K562 (cell line): ENCODE results near the gene NPFFR1. TPM values are rescaled to one million over a fixed set of nuclear protein-coding genes. Genes with fewer than 3 reads are reported as not detected.

Experiments used
- ATAC-seq: fragments of 200-7000 bp; cut with Tn5 transposase; 3 replicates; pipeline ENCODE4 v1.9.1; 2020; ENCODE audit warnings: moderate library complexity
- BruUV-seq: library from RNA; stranded (reverse); fragments of 400-500 nt; replicated peaks from 2 replicates; lab custom pipeline; 2021; lab: Mats Ljungman, UMichigan
- CTCF ChIA-PET: fragments of 300-600 bp; formaldehyde crosslinking; extraction: SDS; loops from one replicate; lab custom pipeline; 2021; ENCODE audit warnings: low intra/inter-chr PET ratio; lab: Yijun Ruan, JAX
- POLR2A ChIA-PET: fragments of 300-600, 350-650 bp; sonication (Branson Sonifier 250); formaldehyde crosslinking; extraction: SDS; loops from one replicate; lab custom pipeline; 2021; ENCODE audit warnings: antibody characterized with exemption, inconsistent platforms; lab: Yijun Ruan, JAX
- DNase-seq, 4 experiments: peaks; one replicate each; pipeline versions ENCODE4 v3.0.0 to v3.0.0-alpha.2; 2011 to 2018; ENCODE audit warnings: low spot score in 3 of 4, mixed read lengths in 3 of 4; ENCODE audit errors: extremely low read depth in 1 of 4
- FAIRE-seq: peaks from 2 replicates; lab custom pipeline; 2011; peaks lifted over from hg19 to GRCh38; lab: Jason Lieb, UNC
- H2AFZ ChIP-seq: 2 replicates; pipeline ENCODE4 v1.6.0; 2011; ENCODE audit warnings: low read depth, low read length, control low read depth, inconsistent platforms
- H3K27ac ChIP-seq: fragments of 200-600 bp; 3 replicates; pipeline ENCODE4 v1.8.0; 2011; ENCODE audit warnings: low read depth, mild to moderate bottlenecking, control low read depth, inconsistent platforms, low read length, moderate library complexity, mixed read lengths; ENCODE audit errors: extremely low read depth
- H3K27me3 ChIP-seq, 2 experiments: fragments of 300-600 bp in 1 of 2; 2 replicates in 1 of 2; 3 replicates in 1 of 2; pipeline versions ENCODE4 v1.6.0 to v1.8.0; 2011; ENCODE audit warnings: inconsistent platforms in 2 of 2, low read length in 2 of 2, mild to moderate bottlenecking in 1 of 2, mixed read lengths in 1 of 2, moderate library complexity in 1 of 2; ENCODE audit not compliant: control insufficient read depth in 2 of 2, insufficient read depth in 2 of 2
- H3K36me3 ChIP-seq: fragments of 300-600 bp; 3 replicates; pipeline ENCODE4 v1.8.0; 2011; ENCODE audit warnings: mild to moderate bottlenecking, low read length, inconsistent platforms; ENCODE audit not compliant: control insufficient read depth, insufficient read depth
- H3K4me1 ChIP-seq, 2 experiments: fragments of 200-600 bp in 1 of 2; replicated peaks in 1 of 2; 2 replicates in 1 of 2; 3 replicates in 1 of 2; pipeline versions ENCODE4 v1.5.1 to v1.8.0; 2011; ENCODE audit warnings: inconsistent platforms in 2 of 2, low read length in 2 of 2, mild to moderate bottlenecking in 1 of 2, mixed read lengths in 1 of 2, moderate library complexity in 1 of 2; ENCODE audit not compliant: control insufficient read depth in 2 of 2, insufficient read depth in 2 of 2
- H3K4me2 ChIP-seq: 2 replicates; pipeline ENCODE4 v1.6.1; 2011; ENCODE audit warnings: low read length, control low read depth, inconsistent platforms, mixed read lengths; ENCODE audit not compliant: insufficient read depth
- H3K4me3 ChIP-seq: fragments of 200-600 bp; sonication (generic), shearing (Covaris generic); 2 replicates; pipeline ENCODE4 v1.5.1; 2016; ENCODE audit warnings: control low read depth, inconsistent platforms
- H3K79me2 ChIP-seq: fragments of 200-600 bp; 3 replicates; pipeline ENCODE4 v1.8.0; 2011; ENCODE audit warnings: low read length, inconsistent platforms; ENCODE audit not compliant: control insufficient read depth, insufficient read depth
- H3K9ac ChIP-seq, 2 experiments: 2 replicates each; pipeline versions ENCODE4 v1.6.0 to v1.6.1; 2011; ENCODE audit warnings: low read depth in 2 of 2, low read length in 2 of 2, control low read depth in 1 of 2, inconsistent platforms in 1 of 2, mild to moderate bottlenecking in 1 of 2, mixed read lengths in 1 of 2; ENCODE audit not compliant: insufficient read depth in 1 of 2
- H3K9me1 ChIP-seq: one replicate; pipeline ENCODE4 v1.6.0; 2011; ENCODE audit warnings: inconsistent platforms, mild to moderate bottlenecking, low read length, moderate library complexity; ENCODE audit not compliant: control insufficient read depth, insufficient read depth
- H3K9me3 ChIP-seq: replicated peaks from 2 replicates; pipeline ENCODE4 v1.5.1; 2011; ENCODE audit warnings: low read depth, low read length, inconsistent platforms; ENCODE audit not compliant: control insufficient read depth, insufficient read depth
- H4K20me1 ChIP-seq: replicated peaks from 2 replicates; pipeline ENCODE4 v1.6.1; 2011; ENCODE audit warnings: low read length, inconsistent platforms, mixed read lengths; ENCODE audit not compliant: control insufficient read depth, insufficient read depth
- CHD1 ChIP-seq: fragments of 200-600 bp; sonication (generic); IDR thresholded peaks from one replicate; pipeline ENCODE4 v1.6.1; 2012; ENCODE audit warnings: mild to moderate bottlenecking, moderate library complexity, low read length, inconsistent platforms
- POLR2AphosphoS2 ChIP-seq: IDR thresholded peaks from 2 replicates; pipeline ENCODE4 v1.6.1; 2012; ENCODE audit warnings: low read length, improper control_type of control experiment
- PURB ChIP-seq: sonication (generic); formaldehyde crosslinking; IDR thresholded peaks from 2 replicates; pipeline ENCODE4 v1.9.0; 2021; ENCODE audit warnings: low read depth, mild to moderate bottlenecking, missing genetic modification reagents
- SMAD2 ChIP-seq: fragments of 150-350 bp; IDR thresholded peaks from 2 replicates; pipeline ENCODE4 v1.6.1; 2014; ENCODE audit warnings: low read depth, mild to moderate bottlenecking, low read length
- SRSF7 ChIP-seq: fragments of 200-400 bp; formaldehyde crosslinking; optimal IDR thresholded peaks from 2 replicates; pipeline ENCODE3; 2017; ENCODE audit warnings: mild to moderate bottlenecking, low read depth, low read length
- U2AF2 ChIP-seq: fragments of 200-400 bp; formaldehyde crosslinking; optimal IDR thresholded peaks from 2 replicates; pipeline ENCODE3; 2017; ENCODE audit warnings: low read depth, mild to moderate bottlenecking, low read length
- YBX1 ChIP-seq: fragments of 450-650 bp; IDR thresholded peaks from 2 replicates; pipeline ENCODE4 v1.7.1; 2016; ENCODE audit warnings: mild to moderate bottlenecking
- ZNF79 ChIP-seq: fragments of 250-450 bp; sonication (Bioruptor Pico); IDR thresholded peaks from 2 replicates; pipeline ENCODE4 v1.4.0; 2020; ENCODE audit warnings: low read depth, mild to moderate bottlenecking, moderate library complexity
- WGBS: fragments of 100-300 bp; shearing (Covaris generic); methylation state at CpG from one replicate; pipeline ENCODE4 v1.1.6; 2016; ENCODE audit warnings: low coverage, mixed read lengths; ENCODE audit not compliant: insufficient coverage; ENCODE audit errors: missing lambda C conversion rate; 5-methylcytosine and 5-hydroxymethylcytosine counted together
- in situ Hi-C: fragments of 300-500 bp; cut with MboI; formaldehyde crosslinking; loops from 4 replicates; pipeline ENCODE4 v1.15.0; 2018; ENCODE audit warnings: inconsistent platforms, mixed read lengths
- intact Hi-C: fragments of 100-400 bp; cut with micrococcal nuclease; formaldehyde crosslinking; loops from 2 replicates; pipeline ENCODE4 v1.14.2; 2022
- polyA plus RNA-seq, 8 experiments: library from polyadenylated mRNA; depleted of rRNA in 4 of 8; stranded (reverse) in 5 of 8; unstranded in 3 of 8; fragments of >200 nt; fragmentation: Nextera tagmentation in 2 of 8; fragmentation: Illumina TruSeq in 1 of 8; extraction: Ambion mirVana in 2 of 8; extraction: Trizol in 1 of 8; gene quantifications; 2 replicates each; pipeline versions ENCODE4 v1.2.1 to v1.2.3, GENCODE V29; 2011 to 2014; ENCODE audit warnings: inconsistent platforms in 1 of 8, missing spikeins in 1 of 8
- total RNA-seq, 7 experiments: library from RNA; depleted of rRNA in 6 of 7; stranded (reverse); fragments of >200 nt in 6 of 7; fragmentation: Illumina TruSeq in 2 of 7; extraction: Trizol in 2 of 7; gene quantifications; 2 replicates each; pipeline versions ENCODE4 v1.2.1 to v1.2.3, GENCODE V29; 2011 to 2021; ENCODE audit warnings: low replicate concordance in 1 of 7
- TF ChIP-seq, protein P1 (sequence below): fragments of 450-650 bp; IDR thresholded peaks from 2 replicates; pipeline ENCODE4 v1.6.1; 2016; ENCODE audit warnings: mild to moderate bottlenecking
- TF ChIP-seq, protein P2 (sequence below): fragments of 250-450 bp; sonication (Bioruptor Pico); IDR thresholded peaks from 2 replicates; pipeline ENCODE4 v1.5.0; 2021

NPFFR1 gene
- total and polyA plus RNA-seq, 9 of the 15 experiments (the other 6 are each of a cell fraction or from before 2014, with no cell fraction given) = under 0.01 TPM; not detected in 8

DNA sequence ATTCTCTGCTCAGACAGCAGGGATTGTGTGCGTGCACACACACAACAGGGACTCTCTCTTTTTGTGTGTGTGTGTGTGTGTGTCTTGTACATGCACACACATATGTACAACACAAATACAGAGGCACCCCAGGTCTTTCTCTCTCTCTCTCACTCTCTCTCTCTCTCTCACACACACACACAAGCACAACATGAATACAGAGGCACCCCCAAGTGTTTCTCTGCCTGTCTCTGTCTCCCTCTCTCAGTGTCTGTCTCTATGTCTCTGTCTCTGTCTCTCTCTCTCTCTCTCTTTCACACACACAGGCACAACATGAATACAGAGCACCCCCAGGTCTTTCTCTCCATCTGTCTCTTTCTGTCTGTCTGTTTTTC lies 746 bp downstream of the NPFFR1 start:
- in situ Hi-C loops = no loop called here
- TF ChIP-seq PURB (no peak), YBX1 (no peak), U2AF2 (no peak), CHD1 (no peak), SRSF7 (no peak), SMAD2 (no peak), ZNF79 (no peak), POLR2AphosphoS2 (no peak)
- TF ChIP-seq, protein P1, sequence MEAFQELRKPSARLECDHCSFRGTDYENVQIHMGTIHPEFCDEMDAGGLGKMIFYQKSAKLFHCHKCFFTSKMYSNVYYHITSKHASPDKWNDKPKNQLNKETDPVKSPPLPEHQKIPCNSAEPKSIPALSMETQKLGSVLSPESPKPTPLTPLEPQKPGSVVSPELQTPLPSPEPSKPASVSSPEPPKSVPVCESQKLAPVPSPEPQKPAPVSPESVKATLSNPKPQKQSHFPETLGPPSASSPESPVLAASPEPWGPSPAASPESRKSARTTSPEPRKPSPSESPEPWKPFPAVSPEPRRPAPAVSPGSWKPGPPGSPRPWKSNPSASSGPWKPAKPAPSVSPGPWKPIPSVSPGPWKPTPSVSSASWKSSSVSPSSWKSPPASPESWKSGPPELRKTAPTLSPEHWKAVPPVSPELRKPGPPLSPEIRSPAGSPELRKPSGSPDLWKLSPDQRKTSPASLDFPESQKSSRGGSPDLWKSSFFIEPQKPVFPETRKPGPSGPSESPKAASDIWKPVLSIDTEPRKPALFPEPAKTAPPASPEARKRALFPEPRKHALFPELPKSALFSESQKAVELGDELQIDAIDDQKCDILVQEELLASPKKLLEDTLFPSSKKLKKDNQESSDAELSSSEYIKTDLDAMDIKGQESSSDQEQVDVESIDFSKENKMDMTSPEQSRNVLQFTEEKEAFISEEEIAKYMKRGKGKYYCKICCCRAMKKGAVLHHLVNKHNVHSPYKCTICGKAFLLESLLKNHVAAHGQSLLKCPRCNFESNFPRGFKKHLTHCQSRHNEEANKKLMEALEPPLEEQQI = no peak
- TF ChIP-seq, protein P2, sequence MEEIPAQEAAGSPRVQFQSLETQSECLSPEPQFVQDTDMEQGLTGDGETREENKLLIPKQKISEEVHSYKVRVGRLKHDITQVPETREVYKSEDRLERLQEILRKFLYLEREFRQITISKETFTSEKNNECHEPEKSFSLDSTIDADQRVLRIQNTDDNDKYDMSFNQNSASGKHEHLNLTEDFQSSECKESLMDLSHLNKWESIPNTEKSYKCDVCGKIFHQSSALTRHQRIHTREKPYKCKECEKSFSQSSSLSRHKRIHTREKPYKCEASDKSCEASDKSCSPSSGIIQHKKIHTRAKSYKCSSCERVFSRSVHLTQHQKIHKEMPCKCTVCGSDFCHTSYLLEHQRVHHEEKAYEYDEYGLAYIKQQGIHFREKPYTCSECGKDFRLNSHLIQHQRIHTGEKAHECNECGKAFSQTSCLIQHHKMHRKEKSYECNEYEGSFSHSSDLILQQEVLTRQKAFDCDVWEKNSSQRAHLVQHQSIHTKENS = no peak
- TF ChIP-seq, all 486 proteins: peak for 0
- H2AFZ ChIP-seq = no peak overlapping the region
- no peak overlapping the region for H3K27ac ChIP-seq
- ChIA-PET CTCF (no interaction called here), POLR2A (interaction anchor here (0.8 to 1.8 kb wide), 2 partner anchors 9 to 1075 kb away, joined by 3 to 6 read pairs; no protein-coding TSS in a partner anchor)
- no peaks in the 10 kb centered on the region for H3K9me3 ChIP-seq
- no peaks in the 10 kb centered on the region for H3K9me1 ChIP-seq
- no peak overlapping the region for H3K4me3 ChIP-seq
- BruUV-seq = no TSS peak
- H3K4me1 ChIP-seq = peaks cover 0 to 7% of the 10 kb centered on the region in 2 experiments; a peak in 1 of 5 replicates
- H4K20me1 ChIP-seq = no peaks in the 10 kb centered on the region
- intact Hi-C loops = no loop called here
- no peaks in the 10 kb centered on the region for H3K79me2 ChIP-seq
- no peak for DNase-seq
- no peak for FAIRE-seq
- no peak overlapping the region for H3K4me2 ChIP-seq
- peaks cover 46 to 52% of the 10 kb centered on the region in 2 experiments for H3K27me3 ChIP-seq
- no peak overlapping the region for H3K9ac ChIP-seq
- 7% methylated on average over 1 of the region's 1 CpG for WGBS
- no peak for ATAC-seq
- no peaks in the 10 kb centered on the region for H3K36me3 ChIP-seq
